Tibial nerve (tissue), 4 donors: ENCODE measurements around the gene FKTN.
"Not testable (repeated sequence)": the region's sequence is repeated elsewhere in the genome, so short reads cannot be mapped to it uniquely, and the experiment has no call there.

Source experiments
- CTCF ChIP-seq, 5 experiments: fragments of 200-600 bp in 3 of 5; fragments of 450-650 bp in 2 of 5; sonication (generic) in 3 of 5; IDR thresholded peaks; one replicate each; pipeline ENCODE4 v1.5.1; 2016 to 2019; ENCODE audit warnings: antibody characterized with exemption in 5 of 5, mild to moderate bottlenecking in 3 of 5, moderate library complexity in 2 of 5
- EP300 ChIP-seq, 2 donors: sonication (generic); formaldehyde crosslinking; IDR thresholded peaks; one replicate each; pipeline ENCODE4 v1.6.1; 2017; ENCODE audit warnings: antibody characterized with exemption in 2 of 2, mild to moderate bottlenecking in 1 of 2
- POLR2A ChIP-seq, 2 donors: fragments of 450-650 bp; IDR thresholded peaks; one replicate each; pipeline ENCODE4 v1.6.1; 2017; ENCODE audit warnings: antibody characterized with exemption in 2 of 2, mild to moderate bottlenecking in 2 of 2, moderate library complexity in 2 of 2

GRCh38 chr9:105520992-105521391, 36.9 kb upstream of the FKTN start:
- not testable (repeated sequence) for TF ChIP-seq CTCF, POLR2A, EP300 (IDR thresholded peaks at IDR 0.05)
